Anterior cingulate cortex (tissue), 58 donors: Measurements from ENCODE around the gene IL2RA.
"Not testable (repeated sequence)": the region's sequence is repeated elsewhere in the genome, so short reads cannot be mapped to it uniquely, and the experiment has no call there.

Experiments
- DNase-seq, 58 donors: peaks; one replicate each; lab custom pipeline; 2025; lab: John Stamatoyannopoulos, UW

The IL2RA gene

DNA sequence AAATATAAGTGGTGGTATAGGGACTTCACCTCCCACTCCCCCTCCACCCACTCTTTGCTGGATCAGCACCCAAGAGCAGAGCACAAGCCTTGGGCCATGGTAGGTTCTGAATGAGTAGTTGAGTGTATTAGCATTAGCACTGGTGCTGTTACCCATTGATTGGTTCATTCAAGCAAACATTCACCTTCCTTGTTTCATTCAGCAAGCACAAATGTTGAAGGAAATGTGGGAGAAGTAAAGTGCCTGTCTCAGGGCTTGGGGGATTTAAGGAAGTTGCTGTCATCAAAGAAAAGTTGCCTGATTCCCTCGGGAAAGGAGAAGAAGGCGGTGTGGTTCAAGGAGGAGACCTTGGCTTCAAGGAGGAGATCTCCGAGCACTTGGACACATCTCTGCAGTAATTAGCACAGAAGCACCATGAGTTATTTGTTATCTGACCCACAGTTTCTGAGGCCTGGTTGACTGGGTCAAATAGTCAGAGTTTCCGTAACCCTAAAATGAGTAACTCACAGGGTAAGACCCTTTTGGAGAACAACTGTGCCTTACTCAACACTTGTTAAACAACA, 17.3 kb downstream of the IL2RA start:
- DNase-seq = no peak

- DNase-seq = no peak
Observed at GRCh38 chr10:6044060-6044459, 18.1 kb downstream of the IL2RA start.

DNA sequence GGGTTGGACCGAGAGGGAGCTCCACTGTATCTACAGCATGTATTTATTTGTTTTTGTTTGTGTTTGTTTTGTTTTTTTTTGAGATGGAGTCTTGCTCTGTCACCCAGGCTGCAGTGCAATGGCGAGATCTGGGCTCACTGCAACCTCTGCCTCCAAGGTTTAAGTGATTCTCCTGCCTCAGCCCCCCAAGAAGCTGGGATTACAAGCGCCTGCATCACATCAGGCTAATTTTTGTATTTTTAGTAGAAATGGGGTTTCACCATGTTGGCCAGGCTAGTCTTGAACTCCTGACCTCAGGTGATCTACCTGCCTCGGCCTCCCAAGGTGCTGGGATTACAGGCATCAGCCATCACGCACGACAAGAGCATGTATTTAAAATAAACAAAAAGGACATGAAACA, 18.8 kb downstream of the IL2RA start:
- DNase-seq = not testable (repeated sequence)

DNA sequence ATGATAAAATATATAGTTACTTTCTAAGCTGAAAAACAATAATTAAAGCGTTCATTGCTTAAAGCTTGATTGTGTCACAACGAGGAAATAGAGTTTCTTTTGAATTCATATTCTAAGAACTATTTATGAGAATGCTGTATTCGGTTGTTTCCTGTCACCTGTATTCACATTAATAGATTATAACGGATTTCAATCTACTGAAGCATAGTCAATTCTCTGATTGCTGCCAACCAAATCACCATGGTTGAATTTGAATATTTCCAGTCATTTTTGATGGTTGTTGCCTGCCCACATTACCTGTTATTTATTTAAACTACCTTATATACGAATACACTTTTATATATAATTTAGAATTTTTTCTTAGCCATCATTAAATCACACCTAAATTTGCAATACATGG, 22.0 kb downstream of the IL2RA start:
- DNase-seq = no peak

- DNase-seq = no peak
Observed at GRCh38 chr10:6039711-6040110, 22.5 kb downstream of the IL2RA start.

- no peak for DNase-seq
Observed at GRCh38 chr10:6038071-6038631, 24.0 kb downstream of the IL2RA start.

DNA sequence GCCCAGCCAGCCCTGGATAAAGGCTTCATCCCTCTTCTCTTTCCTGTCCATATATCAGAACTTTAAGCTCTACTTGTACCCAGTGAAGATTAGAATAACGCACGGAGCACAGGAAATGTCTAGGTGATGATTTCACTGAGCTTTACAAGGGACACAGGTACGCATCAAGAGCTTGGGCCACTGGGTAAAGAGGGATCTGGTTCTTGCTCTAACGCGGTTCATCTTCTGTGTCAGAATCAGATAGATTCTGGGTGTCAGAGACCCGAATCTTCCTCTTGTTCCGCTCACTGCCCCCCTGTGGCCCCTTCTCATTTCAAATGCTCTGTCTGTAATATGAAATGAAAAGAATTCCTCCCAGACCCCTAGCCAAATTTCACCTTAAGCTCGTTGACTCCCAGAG, 24.7 kb downstream of the IL2RA start:
- DNase-seq = no peak

DNA sequence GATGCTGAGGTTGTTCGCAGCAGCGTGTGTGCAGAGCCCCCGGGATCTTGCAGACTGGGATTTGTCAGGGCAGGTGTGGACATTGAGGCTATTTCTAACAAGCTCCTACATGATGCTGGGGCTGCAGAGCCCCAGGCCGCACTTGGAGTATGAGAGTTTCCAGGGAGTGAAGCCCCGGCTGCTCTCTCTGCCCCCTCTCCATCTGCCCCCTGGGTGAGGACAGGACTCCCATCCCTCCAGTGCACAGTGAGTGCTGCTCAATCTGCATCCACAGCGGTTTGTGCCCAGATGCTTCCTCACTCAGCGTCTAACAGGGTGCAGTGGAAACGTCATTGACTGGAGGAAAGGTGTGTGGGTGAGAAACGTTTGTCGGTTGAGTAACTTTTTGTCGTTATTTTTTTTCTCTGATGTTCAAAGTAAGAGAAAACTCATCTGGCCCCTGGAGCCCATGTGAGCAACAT, 25.3 kb downstream of the IL2RA start:
- no peak for DNase-seq

DNA sequence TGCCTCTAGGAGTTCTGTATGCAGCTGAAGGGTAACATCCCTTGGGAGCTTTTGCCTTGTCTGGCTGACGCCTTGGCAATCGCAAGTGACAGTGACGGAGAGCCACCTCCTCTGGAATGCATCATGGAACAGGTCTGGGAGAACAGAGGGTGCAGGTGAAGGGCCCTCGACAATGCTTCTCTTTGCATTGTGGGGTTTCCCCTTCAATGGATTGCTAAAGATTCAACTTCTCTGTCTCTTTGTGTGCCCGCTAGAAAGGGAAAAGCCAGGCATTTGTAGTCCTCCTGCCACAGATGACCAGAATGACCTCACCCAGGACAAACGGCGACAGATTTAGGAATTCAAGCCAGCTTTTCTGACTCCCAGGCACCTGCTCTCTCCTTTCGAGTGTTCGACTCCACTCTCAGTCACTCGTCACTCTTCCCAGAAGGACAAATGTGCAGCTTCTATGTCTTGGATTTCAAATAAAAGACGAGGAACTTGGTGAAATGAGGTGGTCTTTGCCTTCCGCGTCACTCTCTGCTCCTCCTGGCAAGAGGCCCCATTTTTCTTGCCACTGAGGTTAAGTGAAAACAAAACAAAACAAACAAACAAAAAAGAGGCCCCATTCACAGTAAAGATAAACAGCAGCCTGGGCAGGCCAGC, 26.1 kb downstream of the IL2RA start:
- no peak for DNase-seq

GRCh38 chr10:6035101-6035834, 26.9 kb downstream of the IL2RA start:
- no peak for DNase-seq

GRCh38 chr10:6034371-6034770, 27.8 kb downstream of the IL2RA start:
- no peak for DNase-seq

DNA sequence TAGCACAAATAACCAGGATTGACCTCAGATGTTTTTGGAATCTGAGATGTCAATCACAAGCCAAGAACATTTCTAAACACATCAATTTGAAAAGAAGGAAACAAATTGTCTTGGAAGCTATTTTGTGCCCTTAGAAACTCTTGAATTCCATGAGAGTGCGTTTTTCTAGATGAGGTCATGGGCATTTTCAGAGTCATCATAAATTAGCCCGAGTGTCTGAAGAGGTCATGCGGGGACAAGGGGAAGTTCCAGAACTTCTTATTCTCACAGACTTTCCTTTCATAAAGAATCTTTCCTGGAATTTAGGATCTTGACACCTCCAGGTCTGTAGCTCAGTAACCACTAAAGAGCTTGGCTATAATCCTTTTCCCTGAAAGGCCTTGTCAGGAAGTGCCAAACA, 28.2 kb downstream of the IL2RA start:
- no peak for DNase-seq

- DNase-seq = no peak
Observed at GRCh38 chr10:6030940-6031339, 31.2 kb downstream of the IL2RA start.

DNA sequence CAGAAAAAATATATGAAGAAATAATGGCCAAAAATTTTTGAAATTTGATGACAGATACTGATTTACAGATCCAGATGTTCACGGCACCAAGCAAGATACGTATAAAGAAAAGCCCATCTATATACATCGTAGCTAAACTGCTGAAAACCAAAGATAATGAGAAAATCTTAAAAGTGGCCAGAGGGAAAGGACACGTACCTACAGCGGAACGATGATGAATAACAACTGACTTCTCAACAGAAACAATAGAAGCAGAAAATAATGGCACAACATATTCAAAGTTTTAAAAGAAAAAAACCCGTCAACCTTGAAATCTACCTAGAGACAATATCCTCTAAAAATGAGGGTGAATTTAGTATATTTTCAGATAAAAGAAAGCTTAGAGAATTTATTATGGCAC, 31.9 kb downstream of the IL2RA start:
- DNase-seq = no peak

DNA sequence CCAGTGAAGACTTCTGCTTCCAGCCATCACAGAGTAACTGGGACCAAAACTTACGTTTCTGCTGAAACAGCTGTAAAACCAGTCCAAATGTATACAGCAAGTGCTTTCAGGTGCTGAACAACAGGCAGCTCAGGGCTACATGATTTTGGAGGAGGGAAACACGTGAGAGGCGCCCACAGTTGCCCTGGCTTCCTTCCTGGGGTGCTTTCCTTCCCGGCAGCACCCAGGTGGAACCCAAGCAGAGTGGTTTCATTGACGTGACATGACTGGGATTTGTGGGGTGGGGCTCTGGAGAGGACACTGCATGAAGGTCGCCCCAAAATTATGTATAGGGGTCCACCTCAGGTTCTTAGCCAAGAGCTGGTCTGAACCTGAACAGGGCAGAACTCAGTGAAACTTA, 34.2 kb downstream of the IL2RA start:
- no peak for DNase-seq

GRCh38 chr10:6025683-6026255, 36.4 kb downstream of the IL2RA start:
- no peak for DNase-seq

- DNase-seq = no peak
Observed at GRCh38 chr10:6024334-6024682, 37.9 kb downstream of the IL2RA start.

DNA sequence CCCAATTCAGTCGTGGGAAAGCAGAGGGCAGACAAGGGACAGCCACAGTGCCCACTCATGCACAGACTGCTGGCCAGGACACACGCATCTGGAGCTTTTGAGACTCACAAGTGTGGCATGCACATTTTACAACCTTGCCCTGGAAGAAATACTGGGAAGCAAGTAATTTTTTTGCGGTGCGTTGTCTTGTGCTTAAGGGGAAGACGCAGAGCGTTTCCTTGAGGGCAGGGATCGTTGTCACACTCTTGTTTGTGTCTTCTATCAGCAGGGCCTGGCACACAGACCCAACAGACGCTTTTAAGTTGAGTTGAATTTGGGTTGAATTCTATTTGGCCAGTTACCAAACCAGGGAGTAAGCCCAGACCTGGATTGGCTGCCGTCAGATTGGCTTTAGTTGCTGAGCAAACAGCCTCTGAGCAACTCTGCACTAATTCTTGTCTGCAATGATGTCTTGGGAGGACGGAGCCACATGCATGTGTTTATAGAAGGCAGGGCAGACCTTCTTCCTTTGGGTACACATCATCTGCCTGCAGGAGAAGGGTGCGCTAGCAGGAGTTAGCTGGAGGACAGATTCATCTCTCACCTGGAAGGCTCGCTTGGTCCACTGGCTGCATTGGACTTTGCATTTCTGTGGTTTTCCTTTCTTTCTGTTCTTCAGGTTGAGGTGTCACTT, 38.4 kb downstream of the IL2RA start:
- DNase-seq = peak in 1 of 58 donors; percentile 4

DNA sequence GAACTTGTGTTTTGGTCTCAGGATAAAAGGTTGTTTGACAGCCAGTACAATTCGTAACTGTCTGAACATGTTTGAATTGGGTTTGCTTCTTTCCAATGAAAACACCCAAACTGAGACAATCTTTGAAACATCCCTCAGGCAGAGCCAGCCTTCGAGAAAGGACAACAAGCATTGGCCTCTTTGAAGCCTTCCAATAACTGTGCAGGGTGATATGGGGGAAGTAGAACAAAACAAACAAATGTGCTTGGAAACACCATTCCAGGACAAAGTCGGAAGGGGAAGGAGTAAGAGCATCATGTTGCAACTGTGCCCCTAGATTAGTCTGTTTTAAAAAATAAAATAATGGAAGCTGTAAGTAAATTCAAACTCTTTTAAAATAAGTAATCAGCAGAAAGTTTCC, 39.5 kb downstream of the IL2RA start:
- no peak for DNase-seq

GRCh38 chr10:6020826-6021225, 41.3 kb downstream of the IL2RA start:
- DNase-seq = peak in 1 of 58 donors; percentile 6

DNA sequence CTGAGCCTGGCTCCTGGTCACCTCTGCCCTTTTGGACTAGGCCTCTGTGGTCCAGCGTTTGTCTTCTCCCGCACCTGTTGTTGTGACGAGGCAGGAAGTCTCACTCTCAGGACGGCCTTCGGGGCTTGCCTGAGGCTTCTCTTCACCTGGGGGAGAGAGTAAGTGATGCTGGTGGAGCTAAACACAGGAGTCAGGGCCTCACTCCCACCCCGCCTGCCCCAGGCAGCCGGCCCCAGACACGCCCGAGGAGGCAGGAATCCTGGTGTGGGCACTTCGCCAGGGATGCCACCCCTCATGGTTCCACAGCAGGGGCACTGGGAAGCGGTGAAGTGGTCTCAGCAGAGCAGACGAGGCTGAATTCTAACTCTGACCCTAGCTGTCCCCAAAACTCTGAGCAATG, 42.4 kb downstream of the IL2RA start:
- no peak for DNase-seq
